ENCODE data around the gene SMOC2. TPM values are rescaled to one million over a fixed set of nuclear protein-coding genes. Genes with fewer than 3 reads are reported as not detected.

Gene SMOC2
- total RNA-seq, 1 experiment from 2014 or later, result 2.1 TPM

DNA sequence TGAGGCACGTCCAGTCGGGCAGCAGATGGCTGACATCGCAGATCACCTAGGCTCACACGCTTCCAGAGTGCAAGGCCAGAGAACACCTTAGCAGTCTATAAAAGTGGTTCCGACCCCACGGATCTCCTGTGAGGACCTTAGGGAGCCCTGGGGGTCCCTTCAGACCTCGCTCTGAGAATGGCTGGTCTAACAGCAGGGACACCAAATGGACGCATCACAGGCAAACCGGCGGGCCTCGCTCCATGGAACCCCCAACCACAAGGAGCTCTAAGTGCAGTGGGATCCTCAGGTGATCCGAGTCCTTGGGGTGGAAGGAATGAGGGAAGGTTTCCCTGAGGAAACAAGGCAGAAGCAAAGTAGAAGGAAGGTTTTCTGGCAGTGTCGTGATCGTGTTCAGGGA lies 135.4 kb downstream of the SMOC2 start:
- no peaks in the 10 kb centered on the region for H4K20me1 ChIP-seq (ENCODE audit: control insufficient read depth, insufficient read depth, insufficient read length)
- H3K79me2 ChIP-seq (ENCODE audit: insufficient read depth, low read length), result no peaks in the 10 kb centered on the region
- H3K27ac Mint-ChIP-seq, result no peak overlapping the region; a peak in 1 of 7 replicates
- H4K91ac ChIP-seq (ENCODE audit: insufficient read length, low read depth, low read length), result no peak overlapping the region
- no CpG with 5 or more reads among the region's 14 CpGs for WGBS (ENCODE audit: extremely low coverage, insufficient read length, low lambda C conversion rate)
- H3K4me2 ChIP-seq (ENCODE audit: insufficient read depth, insufficient read length, low read length), result no peak overlapping the region
- no peak for DNase-seq
- no peak overlapping the region for H2BK12ac ChIP-seq (ENCODE audit: insufficient read length, low read depth, low read length)
- H3K9ac ChIP-seq (ENCODE audit: extremely low read depth, insufficient read length, low read length), result no peak overlapping the region
- H3K27ac ChIP-seq (ENCODE audit: insufficient read length, low read depth, low read length), result no peak overlapping the region
- H2BK20ac ChIP-seq (ENCODE audit: low read depth, low read length, poor library complexity, severe bottlenecking), result no peak overlapping the region
- no peak overlapping the region for H2AK5ac ChIP-seq (ENCODE audit: insufficient read length, low read length)
- no peak overlapping the region for H2BK120ac ChIP-seq (ENCODE audit: low read depth, low read length, poor library complexity, severe bottlenecking)
- no peak overlapping the region for H4K5ac ChIP-seq (ENCODE audit: insufficient read length, low read depth, low read length)
- no peak overlapping the region for H3K23ac ChIP-seq (ENCODE audit: insufficient read length, low read depth, low read length)
- H3K4me1 ChIP-seq (ENCODE audit: insufficient read depth, low read length), result no peaks in the 10 kb centered on the region
- no peak overlapping the region for H2BK5ac ChIP-seq (ENCODE audit: insufficient read length, low read length)
- H3K4me1 Mint-ChIP-seq, result peaks cover 19 to 24% of the 10 kb centered on the region in 2 experiments
- H2AFZ ChIP-seq (ENCODE audit: low read length), result no peak overlapping the region
- no peak overlapping the region for H3K4ac ChIP-seq (ENCODE audit: low read depth, low read length)
- no peaks in the 10 kb centered on the region for H3K9me3 Mint-ChIP-seq
- no peak overlapping the region for H3K56ac ChIP-seq (ENCODE audit: insufficient read length, low read depth, low read length)
- H4K8ac ChIP-seq (replicated peaks; ENCODE audit: insufficient read length, low read depth, low read length), result no peak overlapping the region
- H3K4me3 Mint-ChIP-seq, result no peak overlapping the region
- H3T11ph ChIP-seq (ENCODE audit: low read length), result no peak overlapping the region
- no peaks in the 10 kb centered on the region for H3K36me3 Mint-ChIP-seq (ENCODE audit: insufficient read depth in 1 of 3, low read depth in 3 of 3)
- H3K27me3 ChIP-seq (ENCODE audit: insufficient read depth, low read length), result no peaks in the 10 kb centered on the region
- no peak for TF ChIP-seq CTCF (conservative IDR thresholded peaks at IDR 0.05)
- no peak overlapping the region for H3K14ac ChIP-seq (ENCODE audit: insufficient read depth, low read length)
- H2BK15ac ChIP-seq (ENCODE audit: low read depth, low read length), result no peak overlapping the region
- H3K27me3 Mint-ChIP-seq (ENCODE audit: low read depth), result peaks cover 4% of the 10 kb centered on the region; the same call in 1 of the 2 replicates
- H3K79me1 ChIP-seq (ENCODE audit: insufficient read depth, low read depth, low read length, poor library complexity, severe bottlenecking), result no peaks in the 10 kb centered on the region
- H3K18ac ChIP-seq (ENCODE audit: insufficient read length, low read depth, low read length), result no peak overlapping the region
- H3K23me2 ChIP-seq (ENCODE audit: insufficient read length, low read depth, low read length, poor library complexity, severe bottlenecking), result no peaks in the 10 kb centered on the region
- H3K9me3 ChIP-seq (ENCODE audit: control insufficient read depth, low read depth, low read length), result no peaks in the 10 kb centered on the region
